Fibroblast of lung (primary cell): Measurements from ENCODE around the gene ISY1.

Experiments
- EZH2 ChIP-seq: IDR thresholded peaks from 2 replicates; pipeline ENCODE4 v1.5.1; 2012; ENCODE audit warnings: low read length, control low read depth, mild to moderate bottlenecking; ENCODE audit errors: missing control alignments
- TF ChIP-seq, protein P1 (sequence below), 2 donors: IDR thresholded peaks in 1 of 2; conservative IDR thresholded peaks in 1 of 2; 1 replicate in 1 of 2; 2 replicates in 1 of 2; pipeline ENCODE4 v1.5.1; 2011 to 2012; ENCODE audit warnings: low read length in 2 of 2, control low read depth in 1 of 2, inconsistent platforms in 1 of 2, low read depth in 1 of 2, mild to moderate bottlenecking in 1 of 2

DNA sequence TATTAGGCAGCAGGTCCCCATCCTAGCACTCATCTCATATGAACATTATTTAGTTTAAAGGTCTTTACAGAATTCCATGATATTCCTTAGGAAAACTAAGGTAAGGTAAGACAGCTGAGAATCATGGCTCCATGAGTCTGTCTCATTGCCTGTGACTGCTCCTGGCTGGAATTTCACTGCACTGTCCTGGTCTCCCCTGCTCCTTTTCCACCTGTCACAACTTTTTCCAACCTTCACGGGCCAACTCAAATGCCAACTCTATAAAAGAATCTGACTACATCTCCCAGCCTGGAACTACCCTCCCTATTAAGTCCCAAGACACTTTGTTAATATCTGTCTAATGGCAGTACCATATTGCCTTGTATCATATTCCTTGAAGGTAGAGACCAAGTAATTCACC, 15.2 kb upstream of the ISY1 start:
- TF ChIP-seq, protein P1, sequence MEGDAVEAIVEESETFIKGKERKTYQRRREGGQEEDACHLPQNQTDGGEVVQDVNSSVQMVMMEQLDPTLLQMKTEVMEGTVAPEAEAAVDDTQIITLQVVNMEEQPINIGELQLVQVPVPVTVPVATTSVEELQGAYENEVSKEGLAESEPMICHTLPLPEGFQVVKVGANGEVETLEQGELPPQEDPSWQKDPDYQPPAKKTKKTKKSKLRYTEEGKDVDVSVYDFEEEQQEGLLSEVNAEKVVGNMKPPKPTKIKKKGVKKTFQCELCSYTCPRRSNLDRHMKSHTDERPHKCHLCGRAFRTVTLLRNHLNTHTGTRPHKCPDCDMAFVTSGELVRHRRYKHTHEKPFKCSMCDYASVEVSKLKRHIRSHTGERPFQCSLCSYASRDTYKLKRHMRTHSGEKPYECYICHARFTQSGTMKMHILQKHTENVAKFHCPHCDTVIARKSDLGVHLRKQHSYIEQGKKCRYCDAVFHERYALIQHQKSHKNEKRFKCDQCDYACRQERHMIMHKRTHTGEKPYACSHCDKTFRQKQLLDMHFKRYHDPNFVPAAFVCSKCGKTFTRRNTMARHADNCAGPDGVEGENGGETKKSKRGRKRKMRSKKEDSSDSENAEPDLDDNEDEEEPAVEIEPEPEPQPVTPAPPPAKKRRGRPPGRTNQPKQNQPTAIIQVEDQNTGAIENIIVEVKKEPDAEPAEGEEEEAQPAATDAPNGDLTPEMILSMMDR (conservative IDR thresholded peaks at IDR 0.05 in 1 of 2, IDR thresholded peaks at IDR 0.05 in 1 of 2; ENCODE audit: low read depth in 1 of 2, low read length in 2 of 2): no peak
- no peak for TF ChIP-seq EZH2
